SK-N-MC (cell line): ENCODE results near the gene PDE6A.

Experiments
- EZH2 ChIP-seq: fragments of 200-600 bp; sonication (generic); IDR thresholded peaks from one replicate; pipeline ENCODE4 v1.6.1; 2017; ENCODE audit warnings: antibody characterized with exemption
- POLR2AphosphoS5 ChIP-seq: IDR thresholded peaks from 2 replicates; pipeline ENCODE4 v1.6.1; 2012; ENCODE audit warnings: mild to moderate bottlenecking, low read depth, low read length, borderline replicate concordance

DNA sequence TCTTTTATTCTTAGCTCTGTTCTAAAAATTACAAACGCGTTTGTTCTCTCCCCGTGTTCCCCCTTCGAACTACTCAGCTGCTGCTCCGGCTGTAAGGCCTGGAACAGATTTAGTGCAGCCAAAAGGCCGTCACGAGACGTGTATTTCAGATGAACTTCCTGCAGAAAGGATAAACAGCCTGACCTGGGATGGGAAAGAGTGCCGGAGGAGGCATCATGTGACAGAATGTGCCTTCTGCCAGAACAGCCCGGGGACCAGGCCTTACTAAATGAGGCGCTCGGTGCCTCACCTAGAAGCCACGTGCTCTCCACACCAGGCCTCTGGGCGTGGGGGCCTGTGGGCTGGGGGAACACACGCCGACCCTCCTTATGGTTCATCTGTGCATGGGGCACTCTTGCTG lies 119.7 kb downstream of the PDE6A start:
- TF ChIP-seq POLR2AphosphoS5, result no peak
- TF ChIP-seq EZH2, result no peak
